HG02938 (cell line): ENCODE data around the gene ACBD6.
A peak's percentile ranks its signal among the peaks of the same experiment; 100 is the strongest.
"Not testable (repeated sequence)": the region's sequence is repeated elsewhere in the genome, so short reads cannot be mapped to it uniquely, and the experiment has no call there.

Experiments
- ATAC-seq: cut with Tn5 transposase; IDR thresholded peaks from one replicate; pipeline ENCODE4 v1.9.1; 2021; ENCODE audit warnings: mild to moderate bottlenecking, moderate library complexity; ENCODE audit not compliant: unreplicated experiment

The ACBD6 gene

DNA sequence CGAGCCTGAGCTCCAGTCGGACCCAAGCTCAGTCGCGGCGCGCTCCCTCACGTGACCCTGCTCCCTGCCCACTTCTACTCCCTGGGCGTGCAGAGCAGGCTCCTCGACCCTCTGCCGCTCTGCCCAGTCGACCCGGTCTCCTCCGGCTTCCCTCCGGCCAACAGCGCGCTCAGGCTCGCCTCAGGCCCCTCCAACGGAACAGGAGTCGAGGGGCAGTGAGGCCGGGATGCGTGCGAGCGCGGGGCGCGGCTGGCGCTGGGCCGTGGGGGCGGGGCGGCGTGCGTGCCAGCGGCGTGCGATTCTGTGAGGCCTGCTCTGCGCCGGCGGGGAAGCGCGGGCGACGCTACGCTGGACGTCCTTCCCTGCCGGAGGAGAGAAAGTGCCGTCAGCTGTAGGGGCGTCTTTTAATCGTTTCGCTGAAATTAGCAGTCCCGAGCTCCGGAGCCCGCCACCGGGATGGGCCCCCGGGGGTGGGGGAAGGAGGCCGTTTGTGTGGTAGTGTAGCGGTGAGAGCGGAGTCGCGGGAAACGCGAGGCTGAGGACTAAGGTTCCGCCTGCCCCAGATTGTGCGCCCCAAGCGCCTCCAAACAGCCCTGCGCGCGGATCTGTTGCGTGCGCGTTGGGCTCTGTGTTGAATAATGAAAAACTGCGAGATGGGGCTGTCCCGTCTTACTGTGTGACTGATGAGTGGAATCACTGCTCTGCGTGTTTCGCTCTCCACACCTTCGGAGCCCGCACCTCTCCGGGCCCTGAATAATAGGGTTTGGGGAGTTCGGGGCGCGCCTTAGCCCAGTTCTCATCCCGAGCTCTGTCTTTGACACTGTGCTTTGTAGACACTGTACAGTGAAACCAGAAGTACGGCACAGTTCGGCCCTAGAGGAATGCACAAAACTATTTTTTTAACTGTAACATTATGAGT, at the start of gene ACBD6:
Gene ACBD6 (minus strand): TSS at position 217 of the 919 bp plus-strand sequence. CDS start 311 bp downstream, outside the sequence.
- ATAC-seq = peak; percentile 88

- ATAC-seq = no peak
Measured at GRCh38 chr1:180551997-180552396, 49.6 kb upstream of the ACBD6 start.

- ATAC-seq = no peak
Measured at GRCh38 chr1:180550241-180550640, 47.9 kb upstream of the ACBD6 start.

DNA sequence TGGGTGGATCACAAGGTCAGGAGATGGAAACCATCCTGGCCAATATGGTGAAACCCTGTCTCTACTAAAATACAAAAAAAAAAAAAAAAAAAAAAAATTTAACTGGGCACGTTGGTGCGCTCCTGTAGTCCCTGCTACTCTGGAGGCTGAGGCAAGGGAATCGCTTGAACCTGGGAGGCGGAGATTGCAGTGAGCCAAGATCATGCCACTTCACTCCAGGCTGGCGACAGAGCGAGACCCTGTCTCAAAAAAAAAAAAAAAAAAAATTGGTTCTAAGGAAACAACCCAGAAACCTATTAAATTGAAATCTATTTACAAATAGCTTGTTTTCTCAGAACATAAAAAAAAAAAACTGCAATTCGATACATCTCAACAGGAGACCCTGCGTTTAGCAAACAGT, 47.4 kb upstream of the ACBD6 start:
- not testable (repeated sequence) for ATAC-seq

- ATAC-seq = no peak
Measured at GRCh38 chr1:180548686-180549317, 46.4 kb upstream of the ACBD6 start.

- ATAC-seq = no peak
Measured at GRCh38 chr1:180545991-180546390, 43.6 kb upstream of the ACBD6 start.

- ATAC-seq = no peak
Measured at GRCh38 chr1:180544050-180544449, 41.7 kb upstream of the ACBD6 start.

DNA sequence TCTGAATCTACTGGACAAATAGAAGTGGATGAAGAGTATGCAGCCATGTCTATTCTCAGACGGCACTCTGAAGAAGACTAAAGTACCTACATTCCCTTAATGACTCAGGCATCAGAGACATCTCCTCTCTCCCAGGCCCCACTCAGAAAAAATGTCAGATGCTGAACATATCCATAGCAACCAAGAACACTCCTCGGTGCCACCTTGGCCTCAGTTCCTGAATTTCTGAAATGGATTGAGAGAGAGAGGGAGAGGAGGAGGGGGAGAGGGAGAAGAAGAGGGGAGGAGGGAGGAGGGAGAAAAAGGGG, 40.4 kb upstream of the ACBD6 start:
- ATAC-seq = no peak

DNA sequence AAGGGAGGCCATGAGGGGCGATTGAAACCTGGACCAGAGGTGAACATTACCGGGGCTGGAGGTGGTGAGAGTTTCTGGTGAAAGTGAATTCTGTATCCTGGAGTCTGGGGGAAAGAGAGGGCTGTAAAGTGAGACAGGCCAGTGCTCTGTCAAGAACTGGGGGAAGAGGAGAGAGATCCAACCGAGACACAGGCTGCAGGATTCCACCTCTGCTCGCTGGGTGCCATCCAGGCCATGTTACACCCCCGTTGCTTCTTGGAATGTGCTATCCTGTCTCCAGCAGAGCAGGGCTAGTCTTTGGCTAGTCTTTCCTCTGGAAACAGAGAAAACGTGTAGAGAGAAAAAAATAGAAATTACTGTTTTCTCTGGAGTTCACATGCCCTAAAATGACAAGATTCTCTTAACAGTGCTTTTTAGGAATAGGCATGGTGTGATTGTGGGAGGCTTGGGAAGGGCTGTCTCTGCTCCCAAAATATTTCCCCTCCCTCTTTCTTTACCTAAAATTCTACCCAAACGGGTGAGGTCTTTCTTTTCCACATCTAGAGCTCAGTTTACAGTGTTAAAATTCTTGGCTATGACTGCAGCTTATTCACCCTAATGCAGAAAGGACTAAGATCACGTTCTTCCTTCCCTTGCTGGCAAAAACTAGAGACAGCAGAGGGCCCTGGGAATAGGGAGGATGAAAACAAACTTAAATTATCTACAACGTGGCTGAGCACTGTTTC, 39.9 kb upstream of the ACBD6 start:
- ATAC-seq = no peak

GRCh38 chr1:180540697-180541594, 38.6 kb upstream of the ACBD6 start:
- ATAC-seq = no peak

DNA sequence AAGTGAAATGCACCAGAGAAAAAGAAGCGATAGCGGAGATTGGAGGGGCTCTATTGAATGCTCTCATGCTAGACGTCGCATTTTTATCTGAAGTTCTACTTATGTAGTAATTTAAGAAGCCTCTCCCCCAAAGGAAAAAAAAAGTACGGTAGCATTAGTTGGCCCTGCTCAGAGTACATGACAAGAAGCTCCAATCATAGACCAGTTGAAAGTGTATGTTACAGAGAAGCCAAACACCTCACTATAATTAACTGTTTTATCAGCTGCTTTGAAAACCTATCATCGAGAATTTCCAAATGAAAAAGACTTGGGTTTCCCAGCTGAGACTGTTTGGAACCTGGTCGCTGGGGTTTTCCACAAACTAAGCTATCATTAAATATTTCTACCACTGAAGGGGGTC, 36.8 kb upstream of the ACBD6 start:
- ATAC-seq = no peak

DNA sequence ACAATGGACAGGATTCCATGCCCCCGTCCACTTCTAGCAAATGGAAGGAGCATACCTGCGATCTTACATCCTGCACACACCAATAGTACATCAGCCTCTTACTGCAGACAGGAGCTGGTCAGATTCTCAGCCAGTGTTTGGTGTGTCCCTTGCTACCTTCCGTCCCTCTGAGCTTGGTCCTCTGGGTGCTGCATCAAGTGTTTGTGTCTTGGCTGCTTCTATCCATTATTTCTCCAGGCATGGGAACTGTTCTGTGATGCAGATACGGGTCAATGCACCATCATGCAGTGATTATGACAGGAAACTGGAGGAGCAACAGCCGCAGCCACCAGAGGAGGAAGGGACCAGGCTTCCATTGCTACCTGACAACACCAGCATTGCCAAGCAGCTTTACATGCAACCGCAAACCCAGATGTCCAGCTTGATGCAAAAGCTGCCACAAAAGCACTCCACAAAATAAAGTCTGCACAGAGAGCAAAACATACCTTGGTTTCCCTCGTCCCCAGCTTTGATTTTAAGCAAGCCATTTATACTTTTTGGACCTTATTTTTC, 34.5 kb upstream of the ACBD6 start:
- ATAC-seq = no peak

DNA sequence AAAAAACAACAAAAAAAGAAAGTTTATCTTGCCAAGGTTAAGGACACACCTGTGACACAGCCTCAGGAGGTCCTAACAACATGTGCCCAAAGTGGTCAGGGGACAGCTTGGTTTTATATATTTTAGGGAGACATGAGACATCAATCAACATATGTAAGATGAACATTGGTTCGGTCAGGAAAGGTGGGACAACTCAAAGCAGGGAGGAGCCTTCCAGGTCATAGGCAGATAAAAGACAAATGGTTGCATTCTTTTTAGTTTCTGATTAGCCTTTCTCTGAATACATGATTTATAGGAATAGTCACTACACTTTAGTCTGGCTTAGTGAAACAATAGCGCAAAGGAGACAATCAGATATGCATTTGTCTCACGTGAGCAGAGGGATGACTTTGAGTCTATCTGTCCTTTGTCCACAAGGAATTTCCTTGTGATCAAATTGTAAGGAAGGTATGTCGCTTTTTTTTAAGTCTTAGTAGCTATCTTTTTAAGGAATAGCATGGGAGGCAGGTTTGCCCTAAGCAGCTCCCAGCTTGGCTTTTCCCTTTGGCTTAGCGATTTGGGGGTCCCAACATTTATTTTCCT, 33.1 kb upstream of the ACBD6 start:
- ATAC-seq = no peak

GRCh38 chr1:180534214-180534613, 31.8 kb upstream of the ACBD6 start:
- no peak for ATAC-seq

DNA sequence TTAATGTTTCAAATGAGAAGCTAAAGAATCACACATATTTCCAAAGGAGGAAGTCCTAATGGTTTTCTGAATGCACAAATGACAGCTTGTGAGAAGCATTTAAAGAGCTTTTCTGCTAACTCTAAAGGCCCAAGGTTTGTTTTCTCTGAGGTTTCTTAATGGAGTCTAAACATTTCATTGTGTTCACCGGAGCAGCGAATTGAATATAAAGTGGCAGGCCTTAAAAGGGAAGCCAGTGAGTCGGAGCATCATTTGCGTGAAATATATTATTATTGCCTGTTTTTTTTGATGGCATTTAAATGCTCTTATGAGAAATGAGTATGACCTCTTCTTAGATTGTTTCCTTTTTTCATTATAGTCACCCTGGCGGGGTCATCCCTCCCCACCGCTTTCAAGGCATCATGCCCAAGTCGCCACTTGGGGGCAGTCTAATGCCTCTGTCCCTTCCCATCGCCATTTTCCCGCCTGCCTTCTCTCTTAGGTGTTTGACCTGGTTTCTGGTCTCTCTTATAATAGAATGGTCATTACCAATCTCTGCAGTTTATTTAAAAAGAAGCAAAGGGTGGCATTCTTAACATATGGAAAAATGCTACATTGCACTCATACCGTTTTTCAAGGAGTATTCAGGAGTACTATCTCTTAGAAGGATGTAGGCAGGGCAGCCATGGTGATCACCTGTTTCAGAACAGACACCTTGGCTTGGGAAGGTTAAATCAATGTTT, 31.1 kb upstream of the ACBD6 start:
- no peak for ATAC-seq

DNA sequence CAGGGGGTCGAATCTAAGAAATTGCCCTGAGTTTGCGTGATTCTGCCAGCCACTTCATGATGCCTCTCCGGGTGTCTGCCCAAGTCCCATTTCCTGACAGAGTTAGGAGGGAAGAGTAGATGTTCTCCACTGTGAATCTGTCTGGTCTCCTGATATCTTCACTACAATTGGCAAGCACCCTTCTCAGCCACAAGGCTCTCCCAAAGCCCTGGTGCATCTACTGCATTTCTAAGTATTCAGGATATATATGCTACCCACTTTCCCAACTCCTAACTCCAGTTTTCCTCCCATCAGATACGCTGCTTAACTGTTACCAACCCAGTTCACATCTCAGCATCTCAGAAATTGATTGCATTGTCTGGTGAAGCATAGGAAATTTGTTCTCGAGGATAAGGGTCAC, 30.5 kb upstream of the ACBD6 start:
- ATAC-seq = no peak

GRCh38 chr1:180530501-180530900, 28.1 kb upstream of the ACBD6 start:
- ATAC-seq = no peak

DNA sequence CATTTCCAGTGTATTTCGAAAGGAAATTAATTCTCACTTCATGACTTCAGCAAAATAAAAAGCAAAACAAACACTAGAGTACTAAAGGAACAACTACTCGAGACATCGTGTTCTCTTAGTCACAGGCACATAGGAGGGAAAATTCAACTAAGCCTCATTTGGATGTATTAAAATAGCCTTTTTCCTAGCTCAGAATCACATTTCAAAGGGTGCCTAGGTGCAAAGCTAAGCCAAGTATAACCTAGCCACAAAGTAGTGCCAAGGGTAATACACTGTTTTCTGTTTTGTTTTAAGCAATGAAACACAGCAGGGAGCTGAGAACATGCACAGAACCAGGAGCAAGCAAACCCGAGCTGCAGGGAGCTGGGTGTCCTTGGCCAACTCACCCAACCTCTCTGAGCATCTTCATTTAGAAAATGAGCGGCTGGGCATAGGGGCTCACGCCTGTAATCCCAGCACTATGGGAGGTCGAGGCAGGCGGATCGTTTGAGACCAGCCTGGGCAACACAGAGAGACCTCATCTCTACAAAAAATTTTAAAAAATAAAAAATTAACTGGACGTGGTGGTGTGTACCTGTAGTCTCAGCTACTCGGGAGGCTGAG, 26.6 kb upstream of the ACBD6 start:
- ATAC-seq = no peak

GRCh38 chr1:180527101-180527669, 24.8 kb upstream of the ACBD6 start:
- no peak for ATAC-seq
